ENCODE data around the gene SIRPA.

The SIRPA gene

DNA sequence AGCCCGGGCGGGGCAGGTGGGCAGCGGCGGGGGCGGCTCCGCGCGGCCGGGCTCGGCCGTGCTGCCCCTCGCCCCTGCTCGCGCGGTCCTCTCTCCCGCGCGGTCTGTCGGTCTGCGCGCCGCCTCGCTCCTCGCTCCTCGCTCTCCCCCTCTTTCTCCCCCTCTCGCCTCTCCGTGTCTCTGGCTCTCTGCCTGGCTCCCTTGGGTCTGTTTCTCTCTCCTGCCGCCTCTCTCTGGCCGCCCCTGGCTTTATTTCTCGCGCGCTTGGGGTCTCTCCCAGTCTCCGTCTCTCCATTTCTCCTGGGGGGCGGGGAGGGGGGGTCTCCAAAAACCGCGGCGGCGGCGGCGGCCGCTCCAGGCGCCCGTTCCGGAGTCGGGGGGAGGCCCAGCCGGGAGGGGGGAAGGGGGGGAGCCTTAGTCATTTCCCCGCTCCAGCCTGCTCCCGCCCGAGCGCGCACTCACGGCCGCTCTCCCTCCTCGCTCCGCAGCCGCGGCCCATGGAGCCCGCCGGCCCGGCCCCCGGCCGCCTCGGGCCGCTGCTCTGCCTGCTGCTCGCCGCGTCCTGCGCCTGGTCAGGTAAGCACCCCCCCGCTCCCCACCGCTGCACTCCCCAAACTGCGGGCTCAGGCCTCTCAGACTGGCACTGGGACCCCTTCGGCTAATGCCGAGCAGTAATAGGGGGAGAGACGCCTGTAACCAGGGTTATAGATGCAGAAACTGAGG is at the start of gene SIRPA:
Gene SIRPA, plus strand, starts transcription at position 457 of the 723 bp plus-strand sequence. Its CDS starts 41 bp downstream, at position 498.
- H3K4me3 ChIP-seq (ENCODE audit: control insufficient read depth, low read depth, low read length), result peak within 1 kb of the TSS; percentile 59
- DNase-seq (ENCODE audit: low read depth), result no peak
- TF ChIP-seq, protein P1, sequence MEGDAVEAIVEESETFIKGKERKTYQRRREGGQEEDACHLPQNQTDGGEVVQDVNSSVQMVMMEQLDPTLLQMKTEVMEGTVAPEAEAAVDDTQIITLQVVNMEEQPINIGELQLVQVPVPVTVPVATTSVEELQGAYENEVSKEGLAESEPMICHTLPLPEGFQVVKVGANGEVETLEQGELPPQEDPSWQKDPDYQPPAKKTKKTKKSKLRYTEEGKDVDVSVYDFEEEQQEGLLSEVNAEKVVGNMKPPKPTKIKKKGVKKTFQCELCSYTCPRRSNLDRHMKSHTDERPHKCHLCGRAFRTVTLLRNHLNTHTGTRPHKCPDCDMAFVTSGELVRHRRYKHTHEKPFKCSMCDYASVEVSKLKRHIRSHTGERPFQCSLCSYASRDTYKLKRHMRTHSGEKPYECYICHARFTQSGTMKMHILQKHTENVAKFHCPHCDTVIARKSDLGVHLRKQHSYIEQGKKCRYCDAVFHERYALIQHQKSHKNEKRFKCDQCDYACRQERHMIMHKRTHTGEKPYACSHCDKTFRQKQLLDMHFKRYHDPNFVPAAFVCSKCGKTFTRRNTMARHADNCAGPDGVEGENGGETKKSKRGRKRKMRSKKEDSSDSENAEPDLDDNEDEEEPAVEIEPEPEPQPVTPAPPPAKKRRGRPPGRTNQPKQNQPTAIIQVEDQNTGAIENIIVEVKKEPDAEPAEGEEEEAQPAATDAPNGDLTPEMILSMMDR (IDR thresholded peaks at IDR 0.05; ENCODE audit: control insufficient read depth, insufficient read depth, low read depth, low read length, missing control alignments), result no peak

DNA sequence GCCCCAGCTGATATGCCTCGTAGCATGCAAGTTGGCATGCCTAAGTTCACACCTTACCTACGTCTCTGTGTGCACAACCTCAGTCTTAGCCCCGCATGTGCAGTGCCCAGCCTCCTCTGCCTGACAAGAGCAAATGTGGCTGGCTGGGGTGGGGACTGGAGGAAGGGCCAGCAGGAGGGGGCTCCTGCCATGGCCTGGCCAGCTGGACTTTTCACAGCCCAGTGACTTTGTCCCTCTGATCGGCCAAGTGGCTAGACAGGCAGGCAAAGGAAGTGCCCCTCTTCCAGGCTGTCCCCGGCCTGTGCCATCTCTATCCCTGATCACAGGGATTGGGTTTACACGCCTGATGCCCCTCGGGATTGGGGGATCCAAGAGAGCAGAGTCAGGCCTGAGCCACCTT is 49.5 kb upstream of the SIRPA start:
- TF ChIP-seq, protein P1 (IDR thresholded peaks at IDR 0.05; ENCODE audit: control insufficient read depth, insufficient read depth, low read depth, low read length, missing control alignments), result no peak
- no peak overlapping the region for H3K4me3 ChIP-seq (ENCODE audit: control insufficient read depth, low read depth, low read length)
- no peak for DNase-seq (ENCODE audit: low read depth)

DNA sequence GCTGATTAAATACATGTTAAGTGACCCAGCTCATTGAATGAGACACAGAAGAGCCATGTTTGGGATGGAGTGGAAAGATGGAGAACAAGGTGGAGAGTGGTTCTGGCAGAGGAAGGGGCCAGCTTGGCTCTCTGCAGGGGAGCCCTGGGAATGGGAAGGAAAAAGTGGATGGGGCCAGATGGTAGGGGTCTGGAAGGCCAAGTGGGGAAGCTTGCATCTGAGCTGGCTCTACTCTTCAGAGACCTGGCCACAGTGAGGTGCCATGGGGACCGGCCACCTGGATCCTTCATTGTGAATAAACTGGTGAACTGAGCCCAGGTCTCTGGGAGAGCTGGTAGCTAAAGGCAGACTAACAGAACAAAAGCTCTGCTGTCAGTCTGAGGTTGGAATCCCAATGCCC is 48.9 kb upstream of the SIRPA start:
- no peak for DNase-seq (ENCODE audit: low read depth)
- TF ChIP-seq, protein P1 (IDR thresholded peaks at IDR 0.05; ENCODE audit: control insufficient read depth, insufficient read depth, low read depth, low read length, missing control alignments), result no peak
- no peak overlapping the region for H3K4me3 ChIP-seq (ENCODE audit: control insufficient read depth, low read depth, low read length)

DNA sequence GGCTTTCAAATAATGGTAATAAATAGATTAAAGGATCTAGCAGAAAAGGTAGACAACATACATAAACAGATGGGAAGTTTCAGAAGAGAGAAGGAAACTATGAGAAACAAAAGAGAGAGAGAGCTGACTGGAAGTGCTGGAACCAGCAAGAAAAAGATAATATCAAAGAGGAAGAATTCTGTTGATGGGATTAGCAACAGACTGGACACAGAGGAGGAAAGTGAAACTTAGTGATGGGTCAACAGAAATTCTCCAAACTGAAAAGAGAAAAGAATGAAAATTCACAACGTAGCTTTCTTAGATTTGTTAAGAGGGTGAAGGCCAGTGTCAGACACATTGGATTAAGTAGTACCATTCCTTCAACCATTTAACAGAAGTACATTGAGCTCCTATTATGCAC is 48.3 kb upstream of the SIRPA start:
- TF ChIP-seq, protein P1 (IDR thresholded peaks at IDR 0.05; ENCODE audit: control insufficient read depth, insufficient read depth, low read depth, low read length, missing control alignments), result no peak
- no peak overlapping the region for H3K4me3 ChIP-seq (ENCODE audit: control insufficient read depth, low read depth, low read length)
- no peak for DNase-seq (ENCODE audit: low read depth)

DNA sequence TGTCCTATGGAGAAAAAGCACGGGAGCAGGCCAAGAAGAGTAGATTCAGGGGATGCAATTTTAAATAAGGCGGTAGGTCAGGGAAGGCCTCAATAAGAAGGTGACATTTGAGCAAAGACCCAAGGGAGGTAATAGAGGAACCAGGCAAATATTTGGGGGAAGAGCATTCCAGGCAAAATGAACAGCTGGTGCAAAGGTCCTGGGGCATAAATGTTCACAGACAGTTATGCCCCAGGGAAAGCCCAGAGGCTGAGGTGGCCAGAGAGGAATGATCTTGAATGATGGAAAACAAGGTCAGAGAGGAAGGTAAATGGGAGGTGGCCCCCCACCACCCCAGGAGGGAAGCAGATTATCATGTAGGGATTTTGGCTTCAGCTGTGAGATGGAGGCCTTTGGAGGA is 47.4 kb upstream of the SIRPA start:
- TF ChIP-seq, protein P1 (IDR thresholded peaks at IDR 0.05; ENCODE audit: control insufficient read depth, insufficient read depth, low read depth, low read length, missing control alignments), result no peak
- no peak overlapping the region for H3K4me3 ChIP-seq (ENCODE audit: control insufficient read depth, low read depth, low read length)
- DNase-seq (ENCODE audit: low read depth), result no peak

DNA sequence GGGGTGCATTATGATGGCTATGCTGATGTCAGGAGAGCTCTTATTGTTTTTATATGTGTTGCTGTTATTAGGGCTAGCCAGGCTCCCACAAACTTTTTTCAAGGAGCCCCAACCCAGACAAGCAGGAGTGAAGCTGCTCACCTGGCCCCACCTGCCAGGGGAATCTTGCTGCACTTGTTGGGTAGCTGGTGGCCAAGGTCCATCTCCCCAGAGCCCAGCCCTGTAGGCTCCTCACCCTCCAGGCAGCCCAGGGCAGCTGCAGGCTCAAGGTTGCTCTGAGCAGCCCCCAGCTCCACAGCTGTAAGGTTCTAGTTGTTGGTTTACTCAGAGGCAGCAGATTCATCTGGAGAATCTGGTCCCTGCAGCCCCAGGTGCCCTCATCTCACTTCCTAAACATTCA is 46.8 kb upstream of the SIRPA start:
- no peak overlapping the region for H3K4me3 ChIP-seq (ENCODE audit: control insufficient read depth, low read depth, low read length)
- TF ChIP-seq, protein P1 (IDR thresholded peaks at IDR 0.05; ENCODE audit: control insufficient read depth, insufficient read depth, low read depth, low read length, missing control alignments), result no peak
- DNase-seq (ENCODE audit: low read depth), result no peak
